K562 (cell line): ENCODE measurements around the gene TRMT2A. TPM values are rescaled to one million over a fixed set of nuclear protein-coding genes. Genes with fewer than 3 reads are reported as not detected.

ENCODE experiments used
- BHLHE40 ChIP-seq: IDR thresholded peaks from 2 replicates; pipeline ENCODE4 v1.6.1; 2011; ENCODE audit warnings: low read length, improper control_type of control experiment
- HMGXB4 ChIP-seq: sonication (generic); formaldehyde crosslinking; IDR thresholded peaks from 2 replicates; pipeline ENCODE4 v1.8.1; 2023; ENCODE audit warnings: mild to moderate bottlenecking, missing genetic modification reagents
- PRMT5 ChIP-seq: sonication (generic); formaldehyde crosslinking; IDR thresholded peaks from 2 replicates; pipeline ENCODE4 v1.5.0; 2020; ENCODE audit warnings: missing genetic modification reagents
- RFX1 ChIP-seq: fragments of 450-650 bp; IDR thresholded peaks from 2 replicates; pipeline ENCODE4 v1.6.1; 2016; ENCODE audit warnings: mild to moderate bottlenecking, moderate library complexity
- TFAP4 ChIP-seq: sonication (generic); formaldehyde crosslinking; IDR thresholded peaks from 2 replicates; pipeline ENCODE4 v1.8.0; 2022; ENCODE audit warnings: missing genetic modification reagents, mild to moderate bottlenecking, moderate library complexity, borderline replicate concordance
- THRB ChIP-seq: fragments of 450-650 bp; formaldehyde crosslinking; conservative IDR thresholded peaks from 2 replicates; pipeline ENCODE4 v1.4.0; 2022; ENCODE audit warnings: mild to moderate bottlenecking, missing genetic modification characterization
- ZNF23 ChIP-seq: fragments of 250-450 bp; sonication (Bioruptor Pico); IDR thresholded peaks from 2 replicates; pipeline ENCODE4 v1.4.0; 2020; ENCODE audit warnings: mild to moderate bottlenecking
- polyA plus RNA-seq, 8 experiments: library from polyadenylated mRNA; depleted of rRNA in 4 of 8; stranded (reverse) in 5 of 8; unstranded in 3 of 8; fragments of >200 nt; fragmentation: Nextera tagmentation in 2 of 8; fragmentation: Illumina TruSeq in 1 of 8; extraction: Ambion mirVana in 2 of 8; extraction: Trizol in 1 of 8; gene quantifications; 2 replicates each; pipeline versions ENCODE4 v1.2.1 to v1.2.3, GENCODE V29; 2011 to 2014; ENCODE audit warnings: inconsistent platforms in 1 of 8, missing spikeins in 1 of 8
- total RNA-seq, 7 experiments: library from RNA; depleted of rRNA in 6 of 7; stranded (reverse); fragments of >200 nt in 6 of 7; fragmentation: Illumina TruSeq in 2 of 7; extraction: Trizol in 2 of 7; gene quantifications; 2 replicates each; pipeline versions ENCODE4 v1.2.1 to v1.2.3, GENCODE V29; 2011 to 2021; ENCODE audit warnings: low replicate concordance in 1 of 7
- TF ChIP-seq, protein P1 (sequence below): fragments of 250-450 bp; sonication (Bioruptor Pico); IDR thresholded peaks from 2 replicates; pipeline ENCODE4 v1.4.0; 2020

Gene TRMT2A
- total and polyA plus RNA-seq, 9 of the 15 experiments (the other 6 are each of a cell fraction or from before 2014, with no cell fraction given): 1.6 to 265 (median 140) TPM

DNA sequence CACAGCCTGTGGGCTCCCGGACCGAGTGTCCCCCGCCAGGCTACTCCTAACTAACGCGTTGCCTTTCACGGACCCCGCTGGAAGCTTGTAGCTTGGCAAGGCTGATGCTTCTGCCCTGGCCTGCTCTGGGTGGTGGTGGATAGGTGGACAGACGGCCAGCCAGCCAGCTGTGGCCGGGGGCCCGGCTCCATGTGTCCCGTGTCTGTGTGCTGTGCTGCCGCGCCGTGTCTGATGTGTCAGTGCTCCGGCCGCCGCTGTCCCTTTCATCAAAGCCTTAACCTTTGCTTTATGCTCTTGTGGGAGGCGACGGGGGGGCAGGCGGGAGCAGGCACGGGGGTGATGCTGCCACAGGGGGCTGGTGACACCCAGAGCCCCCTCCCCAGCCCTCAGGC, 28.8 kb upstream of the TRMT2A start (continued):
- TF ChIP-seq THRB (no peak), PRMT5 (CRISPR knock-in tag) (0 out of 2 replicates have a peak, but pooled peaks have one; percentile 56), TFAP4 (peak; percentile 20; the same call in 1 of the 2 replicates), ZNF23 (CRISPR knock-in tag) (no peak), HMGXB4 (no peak), BHLHE40 (no peak), RFX1 (no peak)
- TF ChIP-seq, protein P1, sequence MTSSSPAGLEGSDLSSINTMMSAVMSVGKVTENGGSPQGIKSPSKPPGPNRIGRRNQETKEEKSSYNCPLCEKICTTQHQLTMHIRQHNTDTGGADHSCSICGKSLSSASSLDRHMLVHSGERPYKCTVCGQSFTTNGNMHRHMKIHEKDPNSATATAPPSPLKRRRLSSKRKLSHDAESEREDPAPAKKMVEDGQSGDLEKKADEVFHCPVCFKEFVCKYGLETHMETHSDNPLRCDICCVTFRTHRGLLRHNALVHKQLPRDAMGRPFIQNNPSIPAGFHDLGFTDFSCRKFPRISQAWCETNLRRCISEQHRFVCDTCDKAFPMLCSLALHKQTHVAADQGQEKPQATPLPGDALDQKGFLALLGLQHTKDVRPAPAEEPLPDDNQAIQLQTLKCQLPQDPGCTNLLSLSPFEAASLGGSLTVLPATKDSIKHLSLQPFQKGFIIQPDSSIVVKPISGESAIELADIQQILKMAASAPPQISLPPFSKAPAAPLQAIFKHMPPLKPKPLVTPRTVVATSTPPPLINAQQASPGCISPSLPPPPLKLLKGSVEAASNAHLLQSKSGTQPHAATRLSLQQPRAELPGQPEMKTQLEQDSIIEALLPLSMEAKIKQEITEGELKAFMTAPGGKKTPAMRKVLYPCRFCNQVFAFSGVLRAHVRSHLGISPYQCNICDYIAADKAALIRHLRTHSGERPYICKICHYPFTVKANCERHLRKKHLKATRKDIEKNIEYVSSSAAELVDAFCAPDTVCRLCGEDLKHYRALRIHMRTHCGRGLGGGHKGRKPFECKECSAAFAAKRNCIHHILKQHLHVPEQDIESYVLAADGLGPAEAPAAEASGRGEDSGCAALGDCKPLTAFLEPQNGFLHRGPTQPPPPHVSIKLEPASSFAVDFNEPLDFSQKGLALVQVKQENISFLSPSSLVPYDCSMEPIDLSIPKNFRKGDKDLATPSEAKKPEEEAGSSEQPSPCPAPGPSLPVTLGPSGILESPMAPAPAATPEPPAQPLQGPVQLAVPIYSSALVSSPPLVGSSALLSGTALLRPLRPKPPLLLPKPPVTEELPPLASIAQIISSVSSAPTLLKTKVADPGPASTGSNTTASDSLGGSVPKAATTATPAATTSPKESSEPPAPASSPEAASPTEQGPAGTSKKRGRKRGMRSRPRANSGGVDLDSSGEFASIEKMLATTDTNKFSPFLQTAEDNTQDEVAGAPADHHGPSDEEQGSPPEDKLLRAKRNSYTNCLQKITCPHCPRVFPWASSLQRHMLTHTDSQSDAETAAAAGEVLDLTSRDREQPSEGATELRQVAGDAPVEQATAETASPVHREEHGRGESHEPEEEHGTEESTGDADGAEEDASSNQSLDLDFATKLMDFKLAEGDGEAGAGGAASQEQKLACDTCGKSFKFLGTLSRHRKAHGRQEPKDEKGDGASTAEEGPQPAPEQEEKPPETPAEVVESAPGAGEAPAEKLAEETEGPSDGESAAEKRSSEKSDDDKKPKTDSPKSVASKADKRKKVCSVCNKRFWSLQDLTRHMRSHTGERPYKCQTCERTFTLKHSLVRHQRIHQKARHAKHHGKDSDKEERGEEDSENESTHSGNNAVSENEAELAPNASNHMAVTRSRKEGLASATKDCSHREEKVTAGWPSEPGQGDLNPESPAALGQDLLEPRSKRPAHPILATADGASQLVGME (CRISPR knock-in tag): no peak
